GM18517 (cell line): ENCODE data around the gene SAP30L.

Experiments used
- ATAC-seq: cut with Tn5 transposase; IDR thresholded peaks from one replicate; pipeline ENCODE4 v1.9.1; 2021; ENCODE audit warnings: mild to moderate bottlenecking, moderate library complexity; ENCODE audit not compliant: unreplicated experiment

The SAP30L gene

GRCh38 chr5:154418344-154418820 is 27.4 kb upstream of the SAP30L start:
- no peak for ATAC-seq

- ATAC-seq, result no peak
Measured at GRCh38 chr5:154419236-154419635, 26.6 kb upstream of the SAP30L start.

DNA sequence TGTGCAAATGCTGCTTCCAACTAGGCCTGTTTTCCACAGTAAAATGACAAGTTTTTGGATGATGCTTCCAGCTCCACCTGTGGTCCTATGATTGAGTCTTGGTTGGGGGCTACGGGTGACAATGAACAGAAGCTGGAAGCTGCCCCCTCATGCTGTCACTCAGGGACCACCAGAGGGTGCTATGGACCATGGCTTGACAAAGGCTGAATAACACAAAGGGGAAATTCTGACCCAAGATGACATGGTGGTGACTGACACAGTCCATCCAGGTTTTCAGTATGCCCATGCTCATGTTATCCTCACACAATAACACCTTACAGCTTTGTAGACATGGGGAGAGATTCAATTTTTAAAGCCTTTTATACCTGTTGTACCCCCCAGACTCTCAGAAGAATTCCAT is 23.9 kb upstream of the SAP30L start:
- ATAC-seq, result no peak

- no peak for ATAC-seq
Measured at GRCh38 chr5:154422298-154422697, 23.5 kb upstream of the SAP30L start.

GRCh38 chr5:154428208-154428607 is 17.6 kb upstream of the SAP30L start:
- no peak for ATAC-seq

GRCh38 chr5:154429341-154429740 is 16.5 kb upstream of the SAP30L start:
- ATAC-seq, result no peak

GRCh38 chr5:154430466-154430865 is 15.3 kb upstream of the SAP30L start:
- no peak for ATAC-seq

- ATAC-seq, result no peak
Measured at GRCh38 chr5:154430961-154431630, 14.7 kb upstream of the SAP30L start.

DNA sequence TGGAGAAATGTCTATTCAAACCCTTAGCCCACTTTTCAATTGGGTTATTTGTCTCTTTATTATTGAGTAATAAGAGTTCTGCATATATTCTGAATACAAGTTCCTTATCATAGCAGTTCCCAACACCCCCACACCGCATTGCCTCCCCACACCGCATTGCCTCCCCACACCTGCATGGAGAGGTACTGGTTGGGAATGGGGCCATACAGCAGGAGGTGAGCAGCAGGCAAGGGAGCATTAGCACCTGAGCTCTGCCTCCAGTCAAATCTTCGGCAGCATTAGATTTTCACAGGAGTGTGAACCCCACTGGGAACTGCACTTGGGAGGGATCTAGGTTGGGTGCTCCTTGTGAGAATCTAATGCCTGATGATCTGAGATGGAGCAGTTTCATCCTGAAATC is 10.6 kb upstream of the SAP30L start:
- ATAC-seq, result no peak

DNA sequence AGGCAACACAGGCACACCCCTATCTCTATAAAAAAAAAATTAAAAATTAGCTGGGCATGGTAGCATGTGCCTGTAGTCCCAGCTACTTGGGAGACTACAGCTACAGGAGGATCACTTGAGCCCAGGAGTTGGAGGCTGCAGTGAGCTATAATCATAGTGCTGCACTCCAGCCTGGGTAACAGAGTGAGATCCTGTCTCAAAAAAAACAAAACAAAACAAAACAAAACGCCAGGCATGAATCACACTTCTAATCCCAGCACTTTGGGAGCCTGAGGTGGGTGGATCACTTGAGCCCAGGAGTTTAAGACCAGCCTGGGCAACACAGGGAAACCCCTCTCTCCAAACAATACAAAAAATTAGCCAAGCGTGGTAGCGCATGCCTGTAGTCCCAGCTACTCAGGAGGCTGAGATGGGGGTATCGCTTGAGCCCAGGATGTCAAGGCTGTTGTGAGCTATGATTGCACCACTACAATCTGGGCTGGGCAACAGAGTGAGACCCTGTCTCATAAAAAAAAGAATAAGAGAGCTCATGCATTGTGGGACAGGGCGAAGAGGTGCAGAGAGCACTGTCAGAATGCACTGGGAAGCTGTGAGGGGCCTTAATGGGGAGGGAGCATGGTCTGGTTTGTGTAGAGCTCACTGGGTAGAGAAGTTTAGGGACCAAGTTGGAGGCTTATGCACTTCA is 8.4 kb upstream of the SAP30L start:
- ATAC-seq, result no peak

DNA sequence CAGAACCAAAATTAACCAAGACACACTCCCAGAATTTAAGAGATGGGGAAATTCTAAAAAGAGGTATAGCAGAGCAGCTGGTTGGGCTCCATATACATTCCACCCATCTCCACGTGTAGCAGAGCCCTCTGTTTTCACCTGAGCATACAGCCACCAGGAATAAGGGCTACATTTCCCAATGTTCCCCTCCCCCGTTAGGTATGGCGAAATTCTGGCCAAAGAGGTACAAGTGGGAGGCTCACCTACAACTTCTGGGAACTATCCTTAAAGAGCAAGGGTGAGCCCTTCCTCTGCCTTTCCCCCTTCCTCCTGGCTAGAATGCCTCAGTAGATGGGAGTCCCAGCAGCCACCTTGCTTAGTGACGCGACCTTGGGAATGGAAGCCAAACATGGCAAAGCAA is 5.3 kb upstream of the SAP30L start:
- no peak for ATAC-seq

DNA sequence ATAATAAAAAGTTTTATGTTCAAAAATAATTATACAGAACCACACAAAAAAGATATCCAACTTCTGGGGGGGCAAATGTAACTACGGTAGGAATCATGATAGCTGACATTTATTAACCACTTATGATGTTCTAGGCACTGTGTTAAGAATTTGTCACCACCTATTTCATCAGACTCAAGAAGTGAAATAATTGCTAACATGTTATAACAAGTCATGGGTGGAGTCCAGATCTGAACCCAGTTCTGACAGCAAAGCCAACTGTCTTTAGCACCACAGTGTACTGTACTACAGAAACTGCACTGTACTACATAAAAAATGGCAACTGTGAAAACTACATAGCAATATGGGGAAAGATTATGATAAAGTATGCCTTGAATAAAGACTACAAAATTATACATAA is 3.0 kb upstream of the SAP30L start:
- ATAC-seq, result no peak

DNA sequence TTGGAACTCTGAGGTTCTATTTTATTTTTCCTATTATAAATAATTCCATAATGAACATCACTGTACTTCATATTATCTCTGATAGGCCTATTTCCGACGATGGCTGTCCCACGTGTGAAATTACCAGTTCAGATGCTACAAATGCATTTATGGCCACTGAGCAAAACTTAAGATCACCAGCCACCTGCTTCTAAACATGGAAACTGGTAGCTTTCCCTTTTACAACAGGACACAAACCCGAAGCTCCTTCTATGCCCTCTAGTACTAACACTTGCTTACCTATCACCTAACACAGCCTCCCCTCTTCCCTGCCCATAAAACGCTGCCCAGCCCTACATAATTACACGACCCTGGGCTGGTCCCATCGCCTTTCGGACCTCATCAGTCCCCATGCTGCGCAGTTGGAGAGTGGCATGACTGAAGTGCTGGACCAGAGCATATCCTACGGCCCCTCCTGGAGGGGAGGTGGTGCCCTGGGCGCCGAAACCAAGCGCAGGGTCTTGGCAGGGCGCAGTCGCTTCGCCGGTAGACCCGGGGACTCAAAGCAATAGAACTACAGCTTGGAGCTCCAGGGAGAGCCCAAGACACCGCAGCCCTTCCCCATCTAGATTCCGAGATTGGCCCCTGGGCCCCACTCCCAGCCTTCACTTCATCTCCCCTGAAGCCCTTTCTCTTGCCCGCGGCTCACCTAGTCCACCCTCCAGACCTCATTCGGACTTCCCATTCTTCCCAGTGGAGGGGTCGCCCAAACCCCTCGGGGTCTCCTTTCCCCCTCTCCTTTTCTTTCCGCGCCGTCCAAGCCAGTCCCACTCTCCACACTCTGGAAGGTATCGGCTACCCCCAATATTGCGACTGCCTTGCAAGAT is 1.0 kb upstream of the SAP30L start:
- ATAC-seq, result no peak

DNA sequence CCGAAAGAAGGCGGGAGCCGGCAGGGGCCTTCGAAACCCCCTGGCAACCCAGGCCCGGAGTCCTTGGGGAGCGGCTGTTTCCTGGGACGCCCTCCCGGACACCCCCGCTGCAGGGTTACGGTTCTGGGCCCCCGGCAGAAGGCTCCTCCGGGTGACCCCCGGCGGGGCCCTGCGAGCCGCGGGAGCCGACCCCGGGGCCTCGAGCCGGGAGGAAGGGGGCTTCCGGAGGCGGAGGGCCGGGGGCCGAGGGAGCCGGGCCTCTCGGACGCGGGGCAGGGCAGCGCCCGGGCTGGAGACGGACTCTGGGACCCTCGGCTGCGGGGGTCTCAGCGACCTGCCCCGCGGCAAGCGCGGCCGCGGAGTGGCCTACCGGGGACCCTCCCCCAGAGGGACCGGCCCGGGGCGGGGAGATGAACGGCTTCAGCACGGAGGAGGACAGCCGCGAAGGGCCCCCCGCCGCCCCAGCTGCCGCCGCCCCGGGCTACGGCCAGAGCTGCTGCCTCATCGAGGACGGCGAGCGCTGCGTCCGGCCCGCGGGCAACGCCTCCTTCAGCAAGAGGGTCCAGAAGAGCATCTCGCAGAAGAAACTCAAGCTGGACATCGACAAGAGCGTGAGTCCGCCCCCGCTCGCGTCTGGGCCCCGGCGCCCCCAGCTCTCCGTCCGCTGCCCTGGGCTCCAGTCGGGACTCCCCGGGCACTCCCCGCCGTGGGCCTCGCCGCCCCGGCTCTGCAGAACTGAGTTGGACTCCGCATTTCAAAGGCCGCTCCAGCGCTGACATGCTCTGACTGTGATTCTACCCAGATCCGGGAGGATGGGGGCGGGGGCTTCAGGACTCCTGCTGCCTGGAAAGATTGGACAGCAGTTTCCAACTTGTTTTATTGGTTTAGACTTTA is 645 bp downstream of the SAP30L start:
- ATAC-seq, result peak; percentile 19

DNA sequence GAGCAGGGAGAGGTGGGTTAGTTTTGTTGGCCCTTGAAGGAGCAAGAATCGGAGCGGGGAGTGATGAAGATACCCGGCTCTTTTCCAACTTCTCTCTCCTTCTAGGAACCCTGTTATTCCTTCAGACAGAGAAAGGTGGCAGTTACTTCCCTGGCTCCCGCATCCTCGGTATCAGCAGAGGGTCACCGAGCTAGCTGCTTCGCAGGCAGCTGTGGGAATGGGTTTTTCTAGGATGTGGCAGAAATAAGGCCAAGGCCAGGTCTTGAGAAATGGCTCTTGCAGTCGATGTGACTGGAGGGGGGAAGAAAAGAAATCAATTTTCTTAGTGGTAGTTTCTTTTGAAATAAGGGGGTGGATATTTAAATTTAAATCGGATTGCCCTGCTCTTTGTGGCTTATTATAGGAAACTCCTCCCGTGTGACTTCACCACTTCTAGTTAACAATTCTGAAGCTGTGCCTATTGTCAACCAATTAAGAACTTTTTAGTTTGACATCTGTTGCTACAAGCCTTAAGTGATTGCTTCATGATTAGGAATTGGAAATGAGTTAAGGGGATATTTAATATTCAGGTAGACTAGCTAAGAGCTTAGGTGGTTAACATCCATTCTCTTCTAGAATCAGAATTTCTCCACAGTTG is 1.4 kb downstream of the SAP30L start:
- ATAC-seq, result no peak

DNA sequence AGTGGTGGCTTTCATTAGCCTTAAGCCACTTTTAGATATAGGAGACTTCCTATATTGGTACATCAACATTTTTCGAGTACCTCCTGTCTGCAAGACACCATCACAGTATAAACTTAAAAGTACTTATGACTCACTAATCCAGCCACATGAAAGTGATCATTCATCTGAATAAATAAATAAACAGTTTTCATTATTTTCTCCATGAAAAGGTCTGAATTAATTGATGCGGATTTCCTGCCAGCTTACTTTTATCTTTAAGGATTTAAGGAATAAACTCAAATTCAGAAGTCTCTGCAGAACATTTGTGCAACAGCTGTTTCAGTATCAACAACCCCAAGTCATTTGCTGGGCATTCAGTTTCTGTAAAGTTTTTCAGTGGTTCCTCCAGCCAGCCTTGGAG is 4.0 kb downstream of the SAP30L start:
- no peak for ATAC-seq

DNA sequence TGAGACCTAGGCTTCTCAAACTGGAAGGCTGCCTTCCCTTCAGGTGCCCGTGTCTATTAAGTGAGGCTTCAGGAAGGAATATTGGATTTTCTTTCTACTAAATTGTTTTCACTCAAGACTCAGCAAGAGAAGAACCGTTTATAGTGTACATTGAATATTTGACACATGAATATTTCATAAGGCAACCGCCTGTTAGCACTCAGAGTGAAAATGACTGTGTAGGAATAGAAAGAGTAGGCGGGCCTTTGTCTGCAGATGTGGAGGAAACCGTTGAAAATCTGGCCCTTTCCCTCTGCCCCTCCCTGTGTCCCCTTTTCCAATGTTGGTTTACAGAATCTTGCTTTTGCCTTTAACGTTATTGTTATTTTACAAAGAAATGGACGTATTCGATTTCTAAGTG is 6.2 kb downstream of the SAP30L start:
- no peak for ATAC-seq

GRCh38 chr5:154455585-154455984 is 9.8 kb downstream of the SAP30L start:
- ATAC-seq, result no peak

- ATAC-seq, result no peak
Measured at GRCh38 chr5:154456540-154456939, 10.7 kb downstream of the SAP30L start.

DNA sequence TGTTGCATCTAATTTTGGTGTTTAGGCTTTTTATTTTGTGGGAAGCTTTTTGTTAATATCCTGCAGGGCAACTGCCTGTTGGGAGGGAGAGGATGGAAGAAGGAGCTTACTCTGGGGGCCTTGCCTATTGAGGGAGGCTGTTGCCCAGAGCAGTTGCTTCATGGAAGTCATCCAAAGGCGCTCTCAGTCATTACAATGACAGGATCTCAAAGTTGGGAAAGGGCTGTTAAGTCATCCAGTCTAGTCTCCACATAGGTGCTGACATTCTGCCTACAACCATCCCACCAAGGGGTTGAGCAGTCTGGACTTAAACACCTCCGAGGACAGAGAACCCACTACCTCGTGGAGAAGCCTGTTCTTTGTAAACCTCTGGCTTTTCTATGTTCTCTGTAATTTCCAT is 13.2 kb downstream of the SAP30L start:
- ATAC-seq, result no peak
